Measurements from ENCODE around the gene CMSS1. TPM values are rescaled to one million over a fixed set of nuclear protein-coding genes. Genes with fewer than 3 reads are reported as not detected.

The CMSS1 gene
- total and polyA plus RNA-seq, 9 donors, result 14.5 to 54.0 (median 24.9) TPM

DNA sequence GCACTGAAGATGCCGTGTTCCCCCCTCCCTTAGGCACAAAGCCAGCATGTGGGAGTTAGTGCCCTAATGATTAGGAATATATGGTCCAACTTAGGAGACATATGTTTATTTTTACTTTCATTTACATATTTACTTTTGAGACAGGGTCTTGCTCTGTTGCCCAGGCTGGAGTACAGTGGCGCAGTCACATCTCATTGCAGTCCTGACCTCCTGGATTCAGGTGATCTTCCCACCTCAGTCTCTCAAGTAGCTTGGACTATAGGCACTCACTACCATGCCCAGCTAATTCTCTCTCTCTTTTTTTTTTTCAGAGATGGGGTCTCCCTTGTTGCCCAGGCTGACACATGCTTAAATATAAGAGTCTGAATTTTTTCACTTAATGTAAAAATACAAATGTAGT is 391.5 kb downstream of the CMSS1 start:
- peaks cover 7% of the 10 kb centered on the region for H3K4me1 ChIP-seq (ENCODE audit: insufficient read depth)
- TF ChIP-seq, protein P1, sequence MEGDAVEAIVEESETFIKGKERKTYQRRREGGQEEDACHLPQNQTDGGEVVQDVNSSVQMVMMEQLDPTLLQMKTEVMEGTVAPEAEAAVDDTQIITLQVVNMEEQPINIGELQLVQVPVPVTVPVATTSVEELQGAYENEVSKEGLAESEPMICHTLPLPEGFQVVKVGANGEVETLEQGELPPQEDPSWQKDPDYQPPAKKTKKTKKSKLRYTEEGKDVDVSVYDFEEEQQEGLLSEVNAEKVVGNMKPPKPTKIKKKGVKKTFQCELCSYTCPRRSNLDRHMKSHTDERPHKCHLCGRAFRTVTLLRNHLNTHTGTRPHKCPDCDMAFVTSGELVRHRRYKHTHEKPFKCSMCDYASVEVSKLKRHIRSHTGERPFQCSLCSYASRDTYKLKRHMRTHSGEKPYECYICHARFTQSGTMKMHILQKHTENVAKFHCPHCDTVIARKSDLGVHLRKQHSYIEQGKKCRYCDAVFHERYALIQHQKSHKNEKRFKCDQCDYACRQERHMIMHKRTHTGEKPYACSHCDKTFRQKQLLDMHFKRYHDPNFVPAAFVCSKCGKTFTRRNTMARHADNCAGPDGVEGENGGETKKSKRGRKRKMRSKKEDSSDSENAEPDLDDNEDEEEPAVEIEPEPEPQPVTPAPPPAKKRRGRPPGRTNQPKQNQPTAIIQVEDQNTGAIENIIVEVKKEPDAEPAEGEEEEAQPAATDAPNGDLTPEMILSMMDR (IDR thresholded peaks at IDR 0.05), result no peak
- no peak overlapping the region for H3K4me3 ChIP-seq
- H3K9me3 ChIP-seq, result no peaks in the 10 kb centered on the region
- H3K27me3 ChIP-seq, result no peaks in the 10 kb centered on the region
- WGBS, 3 donors, result 77 to 81% (median 78%) methylated on average over 2 of the region's 2 CpGs
- no peaks in the 10 kb centered on the region for H3K36me3 ChIP-seq
- H3K27ac ChIP-seq, result no peak overlapping the region
- DNase-seq, result no peak
- intact Hi-C loops (cut with DNase I), result no loop called here

DNA sequence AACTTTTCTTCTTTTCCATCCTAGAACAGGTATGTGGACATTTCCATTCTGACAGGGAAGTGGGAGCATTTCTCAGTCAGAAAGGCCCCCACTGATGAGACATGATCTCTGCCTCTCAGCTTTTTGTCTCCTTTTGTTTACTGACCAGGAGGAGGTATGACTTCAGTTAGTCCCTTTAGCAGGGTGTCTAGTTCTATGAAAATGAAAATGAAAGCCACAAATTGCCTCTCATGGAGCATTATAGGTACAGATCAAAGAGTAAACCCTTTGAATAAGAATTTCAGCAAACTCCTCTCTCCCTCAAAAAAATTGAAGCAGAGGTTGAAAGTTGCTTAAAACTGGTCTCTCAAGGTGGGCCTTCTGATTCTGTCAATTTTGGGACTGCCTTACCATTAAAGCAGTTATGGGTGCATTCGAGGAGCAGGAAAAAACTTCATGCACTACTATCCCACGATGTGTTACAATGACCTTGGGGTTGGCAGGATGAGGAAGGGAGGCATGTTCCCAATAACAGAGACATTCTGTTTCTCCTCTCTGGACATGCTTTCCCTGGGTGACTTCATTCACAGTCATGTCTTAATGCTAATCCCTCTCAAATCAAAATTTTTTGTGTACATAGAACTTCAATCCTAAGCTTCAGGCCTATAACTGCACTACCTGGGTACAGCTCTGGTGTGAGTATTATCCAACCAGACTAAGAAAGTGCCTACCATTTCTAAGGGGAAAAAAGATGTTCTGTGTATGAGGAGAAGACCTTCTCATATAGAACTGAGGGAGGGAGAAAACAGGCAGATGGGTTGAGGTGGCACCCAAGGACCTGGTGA is 392.5 kb downstream of the CMSS1 start:
- TF ChIP-seq, protein P1 (IDR thresholded peaks at IDR 0.05), result no peak
- TF ChIP-seq POLR2A (IDR thresholded peaks at IDR 0.05) (no peak), EP300 (IDR thresholded peaks at IDR 0.05) (no peak)
- intact Hi-C loops (cut with DNase I), result no loop called here
- Histone ChIP-seq H3K27ac (peak overlapping the region in 1 of 2 donors; percentile 20), H3K36me3 (no peaks in the 10 kb centered on the region), H3K4me3 (no peak overlapping the region), H3K4me1 (ENCODE audit: insufficient read depth) (peaks cover 7% of the 10 kb centered on the region), H3K9me3 (no peaks in the 10 kb centered on the region), H3K27me3 (no peaks in the 10 kb centered on the region)
- 14 to 17% (median 16%) methylated on average over 2 of the region's 2 CpGs for WGBS, 3 donors
- no peak for DNase-seq

DNA sequence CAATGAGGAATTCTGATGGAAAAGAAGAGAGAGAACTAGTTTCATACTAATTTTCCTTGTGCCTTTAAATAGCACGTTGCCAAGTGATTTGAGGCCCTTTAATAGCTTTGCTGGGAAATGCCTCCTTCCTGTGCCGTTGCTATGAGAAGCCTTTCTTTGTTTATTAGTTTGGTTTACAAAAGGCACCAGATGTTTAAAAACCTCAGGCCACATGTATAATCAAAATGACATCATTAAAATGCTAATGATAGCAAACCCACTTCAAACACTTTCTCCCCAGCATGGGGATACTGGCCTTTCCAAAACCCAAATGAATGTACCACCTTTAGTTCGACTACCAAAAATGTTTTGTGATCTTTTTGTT is 393.1 kb downstream of the CMSS1 start:
- no peak for DNase-seq
- H3K4me3 ChIP-seq, result no peak overlapping the region
- no peak for TF ChIP-seq EP300 (IDR thresholded peaks at IDR 0.05)
- no peak for TF ChIP-seq POLR2A (IDR thresholded peaks at IDR 0.05)
- TF ChIP-seq, protein P1 (IDR thresholded peaks at IDR 0.05), result no peak
- no peaks in the 10 kb centered on the region for H3K36me3 ChIP-seq
- intact Hi-C loops (cut with DNase I), result no loop called here
- no peaks in the 10 kb centered on the region for H3K9me3 ChIP-seq
- H3K27me3 ChIP-seq, result no peaks in the 10 kb centered on the region
- peak overlapping the region in 1 of 2 donors; percentile 20 for H3K27ac ChIP-seq
- H3K4me1 ChIP-seq (ENCODE audit: insufficient read depth), result peaks cover 7% of the 10 kb centered on the region
- WGBS, 3 donors, result 2 to 3% (median 2%) methylated on average over 3 of the region's 3 CpGs

DNA sequence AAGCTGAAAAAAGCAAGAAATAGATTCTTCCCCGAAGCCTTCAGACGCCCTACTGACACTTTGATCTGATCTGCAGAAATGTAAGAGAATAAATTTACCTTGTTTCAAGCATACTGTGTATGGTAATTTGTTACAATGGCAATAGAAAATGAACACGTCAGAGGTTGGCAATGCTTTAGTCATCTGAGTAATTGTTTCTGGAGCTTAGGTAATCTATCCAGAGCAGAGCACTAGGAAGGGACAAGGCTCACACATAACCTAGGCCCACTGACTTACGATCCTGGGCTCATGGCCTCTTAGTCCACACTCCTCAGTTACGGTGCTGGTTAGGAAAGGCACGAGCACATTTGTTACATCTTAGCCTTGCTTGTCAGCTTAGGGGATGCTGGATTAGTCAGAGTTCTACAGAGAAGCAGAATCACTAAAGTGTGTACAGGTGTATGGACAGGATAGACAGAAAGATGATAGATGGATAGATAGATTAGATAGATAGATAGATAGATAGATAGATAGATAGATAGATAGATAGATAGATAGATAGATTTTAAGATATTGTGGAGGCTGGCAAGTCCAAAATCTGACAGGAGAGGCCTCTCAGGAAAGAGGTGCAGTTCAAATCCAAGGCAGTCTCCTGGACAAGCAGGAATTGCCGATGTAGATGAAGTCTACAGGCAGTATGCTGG is 396.4 kb downstream of the CMSS1 start:
- intact Hi-C loops (cut with DNase I), result no loop called here
- TF ChIP-seq, protein P1 (IDR thresholded peaks at IDR 0.05), result no peak
- TF ChIP-seq EP300 (IDR thresholded peaks at IDR 0.05), result no peak
- TF ChIP-seq POLR2A (IDR thresholded peaks at IDR 0.05), result no peak
- Histone ChIP-seq H3K4me3 (no peak overlapping the region), H3K36me3 (no peaks in the 10 kb centered on the region), H3K27ac (no peak overlapping the region), H3K4me1 (ENCODE audit: insufficient read depth) (peaks cover 7% of the 10 kb centered on the region), H3K27me3 (no peaks in the 10 kb centered on the region), H3K9me3 (no peaks in the 10 kb centered on the region)
- DNase-seq, result no peak
- 89 to 93% (median 93%) methylated on average over 7 of the region's 7 CpGs for WGBS, 3 donors
